ENCODE measurements around the gene RASA1. TPM values are rescaled to one million over a fixed set of nuclear protein-coding genes. Genes with fewer than 3 reads are reported as not detected.

RASA1 gene
- total RNA-seq, 4 donors from 2014 or later = 23.8 to 27.2 (median 26.0) TPM

GRCh38 chr5:87347272-87347671 is 79.6 kb downstream of the RASA1 start:
- no peak overlapping the region for H3K27ac ChIP-seq
- TF ChIP-seq POLR2AphosphoS5 (IDR thresholded peaks at IDR 0.05) (no peak), POLR2A (IDR thresholded peaks at IDR 0.05) (no peak), EP300 (IDR thresholded peaks at IDR 0.05) (no peak), CTCF (IDR thresholded peaks at IDR 0.05) (no peak)
- H3K9me3 ChIP-seq = no peaks in the 10 kb centered on the region
- no peak overlapping the region for H3K4me3 ChIP-seq
- ATAC-seq = no peak
- H3K27me3 ChIP-seq = no peaks in the 10 kb centered on the region
- H3K4me1 ChIP-seq = no peaks in the 10 kb centered on the region
- 75 to 82% methylated on average over 1 of the region's 1 CpG for WGBS, 2 donors (ENCODE audit: low coverage in 1 of 2)
- peaks cover 0 to 33% of the 10 kb centered on the region in 2 donors for H3K36me3 ChIP-seq

GRCh38 chr5:87347841-87348240 is 80.2 kb downstream of the RASA1 start:
- TF ChIP-seq POLR2A (IDR thresholded peaks at IDR 0.05) (no peak), EP300 (IDR thresholded peaks at IDR 0.05) (no peak)
- Histone ChIP-seq H3K9me3 (no peaks in the 10 kb centered on the region), H3K4me1 (no peaks in the 10 kb centered on the region), H3K27ac (no peak overlapping the region), H3K4me3 (no peak overlapping the region), H3K27me3 (no peaks in the 10 kb centered on the region), H3K36me3 (peaks cover 0 to 28% of the 10 kb centered on the region in 2 donors)
- no peak for ATAC-seq

- no peak overlapping the region for H3K27ac ChIP-seq
- no peaks in the 10 kb centered on the region for H3K27me3 ChIP-seq
- H3K4me3 ChIP-seq = no peak overlapping the region
- WGBS, 2 donors (ENCODE audit: low coverage in 1 of 2) = 100% methylated on average over 1 of the region's 1 CpG
- ATAC-seq = no peak
- no peaks in the 10 kb centered on the region for H3K4me1 ChIP-seq
- H3K9me3 ChIP-seq = no peaks in the 10 kb centered on the region
- no peak for TF ChIP-seq EP300 (IDR thresholded peaks at IDR 0.05)
- no peak for TF ChIP-seq POLR2AphosphoS5 (IDR thresholded peaks at IDR 0.05)
- no peak for TF ChIP-seq CTCF (IDR thresholded peaks at IDR 0.05)
- no peak for TF ChIP-seq POLR2A (IDR thresholded peaks at IDR 0.05)
- peaks cover 0 to 62% of the 10 kb centered on the region in 2 donors for H3K36me3 ChIP-seq
Measured at GRCh38 chr5:87354496-87354895, 86.8 kb downstream of the RASA1 start.

GRCh38 chr5:87359106-87359505 is 91.4 kb downstream of the RASA1 start:
- H3K4me3 ChIP-seq = no peak overlapping the region
- no peaks in the 10 kb centered on the region for H3K4me1 ChIP-seq
- no peaks in the 10 kb centered on the region for H3K27me3 ChIP-seq
- peaks cover 0 to 65% of the 10 kb centered on the region in 2 donors for H3K36me3 ChIP-seq
- no peak overlapping the region for H3K27ac ChIP-seq
- 93 to 100% methylated on average over 1 to 2 of the region's 2 CpGs for WGBS, 2 donors (ENCODE audit: low coverage in 1 of 2)
- TF ChIP-seq CTCF (IDR thresholded peaks at IDR 0.05) (no peak), POLR2A (IDR thresholded peaks at IDR 0.05) (no peak), EP300 (IDR thresholded peaks at IDR 0.05) (no peak), POLR2AphosphoS5 (IDR thresholded peaks at IDR 0.05) (no peak)
- no peak for ATAC-seq
- no peaks in the 10 kb centered on the region for H3K9me3 ChIP-seq

GRCh38 chr5:87360132-87360531 is 92.4 kb downstream of the RASA1 start:
- no peaks in the 10 kb centered on the region for H3K27me3 ChIP-seq
- 97 to 100% methylated on average over 5 to 10 of the region's 11 CpGs for WGBS, 2 donors (ENCODE audit: low coverage in 1 of 2)
- peaks cover 0 to 65% of the 10 kb centered on the region in 2 donors for H3K36me3 ChIP-seq
- TF ChIP-seq CTCF (IDR thresholded peaks at IDR 0.05) = no peak
- no peak for TF ChIP-seq POLR2A (IDR thresholded peaks at IDR 0.05)
- TF ChIP-seq EP300 (IDR thresholded peaks at IDR 0.05) = no peak
- TF ChIP-seq POLR2AphosphoS5 (IDR thresholded peaks at IDR 0.05) = no peak
- H3K4me3 ChIP-seq = no peak overlapping the region
- H3K4me1 ChIP-seq = no peaks in the 10 kb centered on the region
- H3K9me3 ChIP-seq = no peaks in the 10 kb centered on the region
- no peak for ATAC-seq
- H3K27ac ChIP-seq = no peak overlapping the region
